Islet of Langerhans (tissue), 1 donor: ENCODE data around the gene LZTR1.
"Not testable (repeated sequence)": the region's sequence is repeated elsewhere in the genome, so short reads cannot be mapped to it uniquely, and the experiment has no call there.

Source experiments
- FAIRE-seq: peaks from one replicate; lab custom pipeline; 2011; peaks lifted over from hg19 to GRCh38; lab: Jason Lieb, UNC

Gene LZTR1

DNA sequence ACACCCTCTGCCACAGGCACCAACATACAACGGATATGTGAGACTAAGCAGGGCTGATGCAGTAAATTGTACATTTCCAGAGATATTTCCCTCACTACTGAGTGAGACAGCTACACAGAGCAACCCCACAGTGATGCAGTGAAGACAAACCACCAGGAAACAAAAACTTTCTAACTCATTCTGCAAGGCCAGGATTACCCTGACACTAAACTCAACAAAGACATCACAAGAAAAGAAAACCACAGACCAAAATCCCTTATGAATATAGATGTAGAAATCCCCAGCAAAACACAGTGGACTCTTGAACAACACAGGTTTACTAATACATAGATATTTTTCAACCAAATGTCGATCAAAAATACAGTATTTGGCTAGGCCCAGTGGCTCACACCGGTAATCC lies 51.8 kb downstream of the LZTR1 start:
- no peak for FAIRE-seq

DNA sequence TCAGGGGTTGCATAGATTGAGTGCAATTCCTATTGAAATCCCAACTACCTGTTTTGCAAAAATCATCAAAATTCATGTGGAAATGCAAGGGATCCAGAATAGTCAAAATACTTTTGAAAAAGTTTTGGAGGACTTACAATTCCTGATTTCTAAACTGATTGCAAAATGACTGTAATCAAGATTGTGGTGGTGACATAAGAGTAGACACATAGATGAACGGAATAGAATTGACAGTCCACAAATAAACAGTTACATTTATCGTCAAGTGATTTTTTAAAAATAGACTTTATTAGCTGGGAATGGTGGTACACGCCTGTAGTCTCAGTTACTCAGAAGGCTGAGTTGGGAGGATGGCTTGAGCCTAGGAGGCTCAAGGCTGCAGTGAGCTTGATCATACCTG lies 52.9 kb downstream of the LZTR1 start:
- FAIRE-seq, result no peak

DNA sequence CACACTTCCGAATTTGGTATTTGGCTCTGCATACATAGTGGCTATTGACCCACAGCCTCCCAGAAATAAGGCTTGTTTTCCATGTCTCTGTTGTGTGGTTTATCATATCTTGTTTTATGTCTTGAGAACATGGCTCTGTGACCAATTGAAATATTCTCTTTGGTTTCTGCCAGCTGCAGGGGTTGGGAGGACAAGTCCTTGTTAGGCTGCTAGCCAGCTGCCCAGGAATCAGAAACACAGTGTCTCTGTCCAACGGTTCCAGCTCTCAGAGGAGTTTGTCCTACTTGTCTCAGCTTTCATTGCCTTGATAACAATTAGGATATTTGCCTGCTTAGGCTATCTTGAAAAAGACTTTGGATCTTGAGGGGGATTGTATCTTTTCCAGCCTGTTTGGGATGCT lies 56.3 kb downstream of the LZTR1 start:
- no peak for FAIRE-seq

DNA sequence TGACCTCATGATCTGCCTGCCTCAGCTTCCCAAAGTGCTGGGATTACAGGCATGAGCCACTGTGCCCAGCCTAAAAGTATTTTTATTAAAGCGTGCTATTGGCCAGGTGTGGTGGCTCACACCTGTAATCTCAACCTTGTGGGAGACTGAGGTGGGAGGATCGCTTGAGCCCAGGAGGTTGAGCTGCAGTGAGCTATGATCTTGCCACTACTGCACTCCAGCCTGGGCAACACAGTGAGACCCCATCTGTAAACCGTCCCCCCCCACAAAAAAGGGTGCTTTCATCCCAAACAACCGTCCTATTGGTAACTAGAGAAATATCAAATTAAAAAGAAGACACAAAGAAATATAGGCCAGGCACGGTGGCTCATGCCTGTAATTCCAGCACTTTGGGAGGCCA lies 57.1 kb downstream of the LZTR1 start:
- FAIRE-seq, result not testable (repeated sequence)

DNA sequence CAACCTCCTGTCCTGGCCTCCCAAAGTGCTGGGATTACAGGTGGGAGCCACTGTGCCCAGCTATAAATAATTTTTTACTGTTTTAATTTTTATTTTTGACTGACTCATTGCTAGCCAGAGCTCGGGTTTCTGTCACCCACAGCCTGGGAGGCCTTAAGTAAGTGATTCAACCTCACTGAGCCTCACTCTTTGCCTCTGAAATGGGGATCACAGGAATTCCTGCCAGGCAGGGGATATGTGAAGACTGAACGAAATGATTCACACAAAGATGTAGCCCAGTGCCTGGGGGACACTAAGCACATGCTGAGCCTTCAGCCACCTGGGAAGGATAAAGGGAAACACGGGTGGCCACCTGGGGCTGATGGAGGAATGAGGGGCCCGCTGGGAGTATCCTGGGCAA lies 59.8 kb downstream of the LZTR1 start:
- FAIRE-seq, result no peak

DNA sequence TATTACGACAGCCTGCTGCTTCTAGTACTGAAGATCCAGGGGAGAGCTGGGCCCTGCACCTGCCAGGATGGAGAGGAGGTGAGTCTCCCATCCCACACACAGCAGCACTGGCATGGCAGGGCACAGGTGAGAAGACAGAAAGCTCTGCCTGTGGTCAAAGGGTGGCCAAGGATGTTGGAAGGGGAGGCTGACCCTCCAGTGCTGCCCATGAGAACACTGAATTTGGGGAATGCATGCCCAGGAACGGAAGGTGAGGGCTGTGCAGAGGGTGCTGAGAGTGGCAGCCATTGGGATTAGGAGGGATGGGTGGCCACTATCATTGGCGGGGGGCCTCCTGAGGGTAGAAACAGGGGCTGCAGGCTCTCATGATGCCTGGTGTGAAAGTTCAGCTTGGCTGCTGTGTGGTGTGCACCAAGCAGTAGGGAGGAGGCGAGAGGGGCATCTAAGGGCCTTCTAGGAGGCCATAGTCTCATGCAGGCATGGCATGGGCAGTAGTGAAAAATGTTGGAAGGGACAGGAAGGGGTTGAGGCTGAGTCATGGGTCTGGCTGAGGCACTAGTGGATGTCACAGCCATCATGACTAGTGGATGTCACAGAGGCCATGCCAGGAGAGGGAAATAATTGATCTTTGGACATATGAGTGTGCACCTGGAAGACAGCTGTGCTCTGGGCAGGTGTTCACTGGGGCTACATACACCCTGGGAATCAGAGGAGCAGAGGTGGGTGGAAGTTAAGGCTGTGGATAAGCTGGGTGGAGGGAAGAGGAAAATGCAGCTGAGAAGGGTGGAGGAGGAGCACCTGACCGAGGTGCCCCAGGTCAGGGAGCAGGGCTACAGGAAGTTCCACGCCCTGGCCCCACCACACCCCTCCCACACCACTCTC lies 61.1 kb downstream of the LZTR1 start:
- FAIRE-seq, result no peak

DNA sequence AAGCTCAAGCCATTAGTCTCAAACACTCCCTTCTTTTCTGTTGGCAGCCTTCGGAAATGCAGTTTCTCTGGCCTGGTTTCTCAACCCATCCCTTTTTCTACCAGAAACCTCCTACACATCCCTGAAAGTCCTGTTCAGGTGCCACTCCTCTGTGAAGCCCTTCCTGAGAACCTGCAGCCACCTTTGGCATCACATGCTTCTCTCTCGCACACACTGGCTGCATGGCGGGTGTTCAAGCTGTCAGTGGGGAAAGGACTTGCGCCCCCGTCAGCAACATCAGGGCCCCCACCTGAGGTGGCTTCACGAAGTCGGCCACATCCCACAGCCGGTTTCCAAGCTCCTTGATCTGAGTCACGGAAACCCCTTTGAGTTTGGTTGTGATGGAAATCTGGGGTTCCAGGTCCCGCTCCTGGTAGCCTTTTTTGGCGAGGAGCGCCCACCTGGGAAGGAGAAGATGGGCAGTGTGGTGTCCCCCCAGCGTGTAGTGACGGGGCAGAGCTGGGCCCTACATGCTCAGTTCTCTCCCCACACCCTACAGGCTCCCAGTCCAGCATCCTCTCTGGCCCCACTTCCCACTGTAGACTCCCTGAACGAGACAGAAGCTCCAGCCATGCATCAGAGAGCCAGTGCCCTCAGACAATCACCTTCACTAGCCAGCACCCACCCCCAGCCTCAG lies 61.9 kb downstream of the LZTR1 start:
- FAIRE-seq, result no peak

DNA sequence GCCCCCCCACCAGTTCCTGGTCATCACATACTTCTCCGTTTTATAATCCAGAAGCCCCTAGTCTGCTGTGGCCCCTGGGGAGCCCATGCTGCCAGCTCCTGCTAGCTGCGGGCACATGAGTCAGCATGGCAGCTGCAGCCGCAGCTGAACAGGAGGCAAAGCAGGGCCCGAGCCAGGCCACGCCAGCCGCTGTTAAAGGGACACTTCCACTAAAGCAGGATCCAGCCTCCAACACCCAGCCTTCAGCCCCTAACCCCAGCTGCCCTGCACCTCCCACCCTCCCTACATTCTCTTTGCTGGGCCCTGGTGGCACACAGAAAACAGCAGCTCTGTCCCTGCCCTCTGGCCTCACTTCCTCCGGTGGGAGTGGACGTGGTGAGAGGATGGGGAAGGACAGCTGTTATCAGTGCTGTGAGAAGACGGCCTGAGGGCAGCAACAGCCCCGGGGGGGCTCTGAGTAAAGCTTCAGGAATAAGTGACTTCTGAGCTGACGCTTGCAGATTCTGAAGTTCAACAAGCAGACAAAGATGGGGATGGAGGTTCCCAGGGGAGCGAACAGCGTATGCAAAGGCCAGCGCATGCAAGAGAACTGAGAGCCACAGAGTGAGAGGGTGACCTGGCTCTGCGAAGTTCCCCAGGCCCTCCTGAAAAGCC lies 63.0 kb downstream of the LZTR1 start:
- FAIRE-seq, result no peak

DNA sequence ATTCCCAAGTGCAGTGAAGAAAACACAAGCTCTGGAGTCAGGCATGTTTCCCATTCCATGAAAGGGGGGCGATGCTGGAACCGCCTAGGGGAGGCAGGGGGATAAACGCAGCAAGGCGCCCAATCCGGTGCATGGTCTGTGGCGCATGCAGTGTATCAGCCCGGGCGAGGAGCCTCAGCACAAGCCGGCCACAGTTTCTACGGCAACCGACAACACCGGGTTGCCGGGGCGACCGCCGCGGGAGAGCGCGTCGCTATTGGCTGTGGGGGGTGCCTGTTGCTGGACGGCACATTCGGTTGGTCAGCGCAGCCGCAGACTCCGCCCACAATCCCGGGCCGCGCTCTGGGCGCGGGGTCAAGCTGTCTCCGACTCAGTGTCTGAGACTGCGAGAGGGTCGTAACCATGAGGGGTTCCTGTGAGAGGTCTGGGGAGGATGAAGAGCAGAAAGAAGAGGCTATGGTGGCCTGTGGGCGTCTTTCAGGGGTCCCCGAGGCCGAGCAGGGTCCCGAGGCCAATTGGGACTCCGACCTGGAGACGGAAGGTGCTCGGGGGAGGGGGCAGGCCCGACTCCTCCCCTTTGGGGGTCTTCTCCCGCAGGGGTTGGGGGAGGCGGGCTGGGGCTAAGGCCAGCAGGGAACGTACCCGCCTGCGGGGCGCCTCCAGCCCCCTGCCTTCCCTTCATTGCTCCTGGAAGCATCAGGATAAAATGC lies 63.6 kb downstream of the LZTR1 start, which contains the start of gene LRRC74B:
Gene LRRC74B, plus strand, starts transcription at position 362 of the 710 bp plus-strand sequence. Its CDS starts 41 bp downstream, at position 403.
- FAIRE-seq, result peak; percentile 65

DNA sequence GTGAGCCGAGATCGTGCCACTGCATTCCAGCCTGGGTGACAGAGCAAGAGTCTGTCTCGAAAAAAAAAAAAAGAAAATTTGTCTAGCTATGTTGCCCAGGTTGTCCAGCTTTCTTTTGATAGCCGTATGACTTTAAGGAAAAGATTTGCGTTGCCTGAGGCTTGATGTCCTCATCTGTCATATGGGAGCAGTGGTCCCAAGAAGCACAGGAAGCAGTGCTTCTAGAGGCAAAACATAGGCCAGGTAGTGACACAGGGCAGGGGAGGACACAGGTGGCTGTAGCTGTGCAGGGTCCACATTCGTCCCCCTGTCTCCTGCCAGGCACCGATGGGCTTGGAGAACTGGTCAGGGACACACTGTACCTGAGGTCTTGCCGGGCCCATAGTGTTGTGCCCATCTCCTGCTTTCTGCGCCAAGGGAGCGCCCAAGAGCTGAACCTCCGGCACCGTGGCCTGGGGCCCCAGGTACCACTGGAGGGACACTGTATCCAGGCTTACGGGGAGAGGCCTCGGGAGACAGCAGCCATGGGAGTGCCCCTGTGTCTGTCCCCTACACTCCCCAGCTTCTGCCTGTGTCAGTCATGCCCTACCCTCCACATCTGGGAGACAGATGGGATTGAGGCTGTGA lies 65.1 kb downstream of the LZTR1 start:
- no peak for FAIRE-seq

DNA sequence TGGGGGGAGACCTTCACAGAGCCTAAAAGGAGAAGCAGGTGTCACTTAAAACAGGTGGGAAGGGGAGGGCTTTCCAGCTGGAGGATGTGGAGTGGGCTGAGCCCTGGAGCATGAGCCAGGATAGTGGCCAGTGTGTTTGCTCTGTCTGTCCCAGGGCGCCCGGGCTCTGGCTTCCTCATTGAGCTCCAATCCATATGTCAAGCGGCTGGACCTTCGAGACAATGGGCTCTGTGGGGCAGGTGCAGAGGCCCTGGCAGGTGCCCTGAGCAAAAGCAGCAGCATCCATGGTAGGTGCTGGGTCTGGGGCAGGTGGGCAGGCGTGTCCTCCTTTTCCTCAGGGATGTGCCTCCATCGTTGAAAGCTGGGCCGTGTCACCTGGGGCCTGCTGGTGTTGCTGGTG lies 65.6 kb downstream of the LZTR1 start:
- no peak for FAIRE-seq

DNA sequence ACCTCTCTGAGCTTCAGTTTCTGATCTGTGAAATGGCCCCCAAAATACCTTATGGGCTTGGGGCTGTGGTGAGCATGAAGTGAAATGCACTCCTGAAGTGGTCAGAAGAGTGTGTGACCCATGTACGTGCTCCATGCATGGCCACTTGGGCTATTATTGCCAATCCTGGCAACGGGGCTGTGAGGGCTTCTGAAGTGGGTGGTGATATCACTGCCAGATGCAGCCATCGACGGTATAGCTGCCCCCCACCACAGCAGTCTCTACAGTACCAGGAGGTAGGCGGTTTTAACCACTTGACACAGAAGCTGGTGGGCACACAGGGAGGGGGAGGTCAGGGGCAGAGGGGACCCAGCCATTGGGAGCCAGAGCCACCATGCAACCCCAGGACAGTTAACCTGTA lies 66.4 kb downstream of the LZTR1 start:
- FAIRE-seq, result not testable (repeated sequence)
